HG02840 (cell line): ENCODE data around the gene UBAP1.
"Not testable (repeated sequence)": the region's sequence is repeated elsewhere in the genome, so short reads cannot be mapped to it uniquely, and the experiment has no call there.

Experiments used
- ATAC-seq: cut with Tn5 transposase; IDR thresholded peaks from one replicate; pipeline ENCODE4 v1.9.1; 2021; ENCODE audit warnings: mild to moderate bottlenecking, moderate library complexity, moderate number of reproducible peaks; ENCODE audit not compliant: unreplicated experiment, low FRiP score

UBAP1 gene

GRCh38 chr9:34254966-34255825, 76.4 kb downstream of the UBAP1 start:
- no peak for ATAC-seq

DNA sequence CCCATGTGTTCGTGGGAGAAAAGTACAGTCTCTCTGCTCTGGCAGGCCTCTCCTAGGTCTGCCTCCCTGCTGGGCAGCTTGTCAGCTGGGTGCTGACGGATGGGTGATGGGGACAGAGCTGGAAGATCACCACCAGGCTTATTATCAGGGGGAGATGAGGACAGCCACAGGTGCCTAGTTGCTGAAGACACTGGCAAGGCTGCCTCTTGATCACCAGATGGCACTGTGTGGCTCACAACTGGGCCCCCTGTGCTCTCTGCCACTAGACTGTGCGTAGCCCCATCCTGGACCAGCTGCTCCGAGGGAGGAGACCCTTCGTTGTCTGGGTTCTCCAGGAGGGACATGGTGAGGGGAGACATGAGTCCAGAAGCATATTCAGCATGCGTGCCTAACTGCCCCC, 77.3 kb downstream of the UBAP1 start:
- ATAC-seq, result no peak

- ATAC-seq, result no peak
Measured at GRCh38 chr9:34256987-34257585, 78.2 kb downstream of the UBAP1 start.

GRCh38 chr9:34259315-34259714, 80.5 kb downstream of the UBAP1 start:
- no peak for ATAC-seq

- no peak for ATAC-seq
Measured at GRCh38 chr9:34262971-34263370, 84.1 kb downstream of the UBAP1 start.

GRCh38 chr9:34267660-34268059, 88.8 kb downstream of the UBAP1 start:
- no peak for ATAC-seq

GRCh38 chr9:34271265-34272006, 92.6 kb downstream of the UBAP1 start:
- ATAC-seq, result no peak

GRCh38 chr9:34272101-34272541, 93.3 kb downstream of the UBAP1 start:
- no peak for ATAC-seq

- ATAC-seq, result not testable (repeated sequence)
Measured at GRCh38 chr9:34273588-34273987, 94.7 kb downstream of the UBAP1 start.

GRCh38 chr9:34275811-34276210, 97.0 kb downstream of the UBAP1 start:
- no peak for ATAC-seq

DNA sequence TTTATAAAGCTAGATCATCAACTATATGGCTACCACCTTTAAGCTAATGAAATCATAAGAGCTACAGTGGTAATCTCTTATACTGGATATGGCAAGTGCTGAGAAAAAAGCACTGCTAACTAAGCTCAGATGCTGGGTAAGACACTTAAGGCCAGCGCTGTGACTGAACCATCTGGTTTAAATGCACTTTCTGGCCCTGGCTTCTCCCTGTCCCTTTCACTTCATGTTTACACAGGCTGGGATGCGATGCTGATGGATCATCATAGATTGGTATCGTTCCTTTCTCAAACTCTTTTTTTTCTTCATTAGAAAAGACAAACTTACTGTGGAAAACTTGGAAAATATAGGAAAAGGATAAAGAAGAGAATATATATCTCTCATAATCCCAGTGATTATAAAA, 97.9 kb downstream of the UBAP1 start:
- ATAC-seq, result no peak

GRCh38 chr9:34279411-34279810, 100.6 kb downstream of the UBAP1 start:
- no peak for ATAC-seq

- no peak for ATAC-seq
Measured at GRCh38 chr9:34282096-34282495, 103.3 kb downstream of the UBAP1 start.

- no peak for ATAC-seq
Measured at GRCh38 chr9:34289159-34289558, 110.3 kb downstream of the UBAP1 start.

DNA sequence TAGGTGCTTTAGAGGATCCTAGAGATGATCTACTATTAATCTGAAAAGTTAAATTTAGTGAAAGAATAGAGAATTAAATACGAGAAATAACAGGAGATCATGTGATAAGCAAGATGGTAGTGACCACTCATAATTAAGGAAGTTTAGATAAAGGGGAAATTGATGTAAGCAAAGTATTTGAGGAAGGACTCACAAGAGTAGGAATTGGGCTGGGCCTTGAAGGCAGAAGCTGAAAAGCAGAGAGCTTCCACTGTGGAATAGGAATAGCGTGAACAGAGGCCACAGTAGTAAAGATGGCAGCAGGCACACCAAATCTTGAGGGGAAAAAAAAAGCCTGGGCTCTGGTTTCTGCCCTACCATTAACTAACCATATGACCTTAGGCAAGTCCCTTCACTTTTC, 112.2 kb downstream of the UBAP1 start:
- ATAC-seq, result no peak

DNA sequence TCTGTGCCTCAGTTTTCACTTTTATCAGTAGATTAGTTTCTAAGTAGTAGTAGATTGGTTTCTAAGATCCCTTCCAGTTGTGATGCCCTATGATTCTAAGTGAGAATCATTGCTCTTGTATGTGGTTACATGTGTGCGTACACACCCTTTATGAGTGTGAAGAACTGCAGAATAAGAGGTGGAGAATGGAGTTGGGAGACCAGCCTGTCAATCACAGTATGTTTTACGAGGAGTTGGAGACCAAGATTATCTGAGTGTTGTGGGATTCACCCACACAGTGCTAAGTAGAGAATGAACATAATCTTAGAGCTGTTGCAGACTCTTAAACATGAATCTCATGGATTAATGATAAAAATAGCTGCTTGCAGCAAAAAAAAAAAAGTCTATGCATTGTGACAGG, 112.6 kb downstream of the UBAP1 start:
- no peak for ATAC-seq

DNA sequence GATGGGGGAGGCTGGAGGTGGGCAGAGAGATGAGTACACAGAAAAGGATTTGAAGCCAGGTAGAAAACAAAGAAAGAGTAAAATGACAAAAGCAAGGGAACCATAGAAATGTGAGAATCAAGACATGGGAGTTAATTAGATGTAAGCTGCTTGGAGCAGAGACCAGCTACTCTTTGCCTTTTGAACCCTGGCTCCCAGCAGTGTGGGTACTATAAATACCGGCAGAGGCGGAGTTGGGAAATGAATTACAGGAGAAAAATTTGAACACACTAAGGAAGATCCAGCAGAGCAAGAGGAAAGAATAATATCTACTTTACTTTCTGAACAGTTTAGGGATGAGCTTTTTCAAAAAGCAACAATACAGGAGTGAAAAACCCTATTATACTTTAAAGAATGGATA, 113.7 kb downstream of the UBAP1 start:
- no peak for ATAC-seq

DNA sequence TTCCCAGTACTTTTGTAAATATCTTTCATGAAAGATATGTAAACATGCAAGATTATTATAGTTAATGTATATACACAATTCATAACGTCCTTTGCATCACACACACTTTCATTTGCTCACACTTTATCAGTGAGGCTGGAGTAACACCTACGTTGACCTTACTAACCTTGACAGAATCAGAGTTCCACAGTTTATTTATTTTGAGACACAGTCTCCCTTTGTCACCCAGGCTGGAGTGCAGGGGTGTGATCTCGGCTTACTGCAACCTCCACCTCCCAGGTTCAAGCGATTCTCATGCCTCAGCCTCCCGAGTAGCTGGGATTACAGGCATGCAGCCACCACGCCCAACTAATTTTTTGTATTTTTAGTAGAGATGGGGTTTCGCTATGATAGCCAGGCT, 122.2 kb downstream of the UBAP1 start:
- ATAC-seq, result not testable (repeated sequence)
